ENCODE measurements around the gene CCDC85C. TPM values are rescaled to one million over a fixed set of nuclear protein-coding genes. Genes with fewer than 3 reads are reported as not detected.

CCDC85C gene
- total and polyA plus RNA-seq, 2 experiments from 2014 or later = 4.5 to 24.9 TPM

DNA sequence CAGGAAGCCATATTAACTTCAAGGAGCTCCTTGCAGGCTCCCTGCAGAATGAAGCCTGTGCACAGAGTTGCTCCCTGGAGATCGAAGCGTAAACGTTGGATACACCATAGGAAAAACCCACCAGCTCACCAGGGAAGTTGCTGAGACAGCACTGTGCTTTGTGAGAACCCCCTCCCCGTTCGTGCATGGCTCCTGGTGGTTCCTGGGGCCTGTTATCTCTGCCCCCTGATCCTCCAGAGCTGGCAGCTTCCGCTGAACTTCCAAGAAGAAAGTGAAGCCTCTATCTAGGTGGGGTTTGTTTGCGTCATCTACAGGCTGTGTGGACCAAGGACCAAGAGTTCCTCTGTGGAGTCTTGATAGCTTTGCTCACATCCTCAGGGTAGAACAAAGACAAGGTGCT is 2.4 kb upstream of the CCDC85C start:
- no peak overlapping the region for H2AFZ ChIP-seq
- H3K9me2 ChIP-seq (ENCODE audit: insufficient read depth) = no peaks in the 10 kb centered on the region
- H3K79me2 ChIP-seq (replicated peaks; ENCODE audit: insufficient read depth) = peaks cover 16% of the 10 kb centered on the region
- H3K4me2 ChIP-seq = peak overlapping the region; percentile 98; the same call in 1 of the 2 replicates
- DNase-seq (ENCODE audit: low spot score) (no peak), ATAC-seq (no peak)
- Mint-ChIP-seq H3K27me3 (ENCODE audit: insufficient read depth, low read depth, poor library complexity) (peaks cover 31% of the 10 kb centered on the region), H3K4me1 (peaks cover 20% of the 10 kb centered on the region), H3K4me3 (no peak overlapping the region; the same call in 2 of the 3 replicates), H3K27ac (no peak overlapping the region), H3K36me3 (ENCODE audit: low read depth) (no peaks in the 10 kb centered on the region; the same call in 2 of the 3 replicates), H3K9me3 (no peaks in the 10 kb centered on the region; the same call in 2 of the 3 replicates)
- no peaks in the 10 kb centered on the region for H3K36me3 ChIP-seq (ENCODE audit: insufficient read depth)
- peaks cover 14% of the 10 kb centered on the region for H3K4me1 ChIP-seq (ENCODE audit: insufficient read depth)
- H3F3A ChIP-seq (replicated peaks; ENCODE audit: low read depth) = no peaks in the 10 kb centered on the region
- TF ChIP-seq, protein P1, sequence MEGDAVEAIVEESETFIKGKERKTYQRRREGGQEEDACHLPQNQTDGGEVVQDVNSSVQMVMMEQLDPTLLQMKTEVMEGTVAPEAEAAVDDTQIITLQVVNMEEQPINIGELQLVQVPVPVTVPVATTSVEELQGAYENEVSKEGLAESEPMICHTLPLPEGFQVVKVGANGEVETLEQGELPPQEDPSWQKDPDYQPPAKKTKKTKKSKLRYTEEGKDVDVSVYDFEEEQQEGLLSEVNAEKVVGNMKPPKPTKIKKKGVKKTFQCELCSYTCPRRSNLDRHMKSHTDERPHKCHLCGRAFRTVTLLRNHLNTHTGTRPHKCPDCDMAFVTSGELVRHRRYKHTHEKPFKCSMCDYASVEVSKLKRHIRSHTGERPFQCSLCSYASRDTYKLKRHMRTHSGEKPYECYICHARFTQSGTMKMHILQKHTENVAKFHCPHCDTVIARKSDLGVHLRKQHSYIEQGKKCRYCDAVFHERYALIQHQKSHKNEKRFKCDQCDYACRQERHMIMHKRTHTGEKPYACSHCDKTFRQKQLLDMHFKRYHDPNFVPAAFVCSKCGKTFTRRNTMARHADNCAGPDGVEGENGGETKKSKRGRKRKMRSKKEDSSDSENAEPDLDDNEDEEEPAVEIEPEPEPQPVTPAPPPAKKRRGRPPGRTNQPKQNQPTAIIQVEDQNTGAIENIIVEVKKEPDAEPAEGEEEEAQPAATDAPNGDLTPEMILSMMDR (conservative IDR thresholded peaks at IDR 0.05; ENCODE audit: low read depth in 2 of 2) = no peak
- TF ChIP-seq ZNF114 (CRISPR knock-in tag; IDR thresholded peaks at IDR 0.05) (no peak), STAT1 (IDR thresholded peaks at IDR 0.05; ENCODE audit: unreplicated experiment) (no peak), POLR2AphosphoS5 (IDR thresholded peaks at IDR 0.05; ENCODE audit: low read depth) (no peak), EZH2 (IDR thresholded peaks at IDR 0.05; ENCODE audit: low read depth, unreplicated experiment) (no peak), CREB1 (CRISPR knock-in tag; IDR thresholded peaks at IDR 0.05; ENCODE audit: low read depth) (no peak), EZH2phosphoT487 (IDR thresholded peaks at IDR 0.05; ENCODE audit: unreplicated experiment) (no peak), JUNB (IDR thresholded peaks at IDR 0.05; ENCODE audit: unreplicated experiment) (no peak), NANOG (IDR thresholded peaks at IDR 0.05; ENCODE audit: borderline replicate concordance) (no peak), ZNF331 (CRISPR knock-in tag; IDR thresholded peaks at IDR 0.05; ENCODE audit: low read depth) (no peak)
- TF ChIP-seq, protein P2, sequence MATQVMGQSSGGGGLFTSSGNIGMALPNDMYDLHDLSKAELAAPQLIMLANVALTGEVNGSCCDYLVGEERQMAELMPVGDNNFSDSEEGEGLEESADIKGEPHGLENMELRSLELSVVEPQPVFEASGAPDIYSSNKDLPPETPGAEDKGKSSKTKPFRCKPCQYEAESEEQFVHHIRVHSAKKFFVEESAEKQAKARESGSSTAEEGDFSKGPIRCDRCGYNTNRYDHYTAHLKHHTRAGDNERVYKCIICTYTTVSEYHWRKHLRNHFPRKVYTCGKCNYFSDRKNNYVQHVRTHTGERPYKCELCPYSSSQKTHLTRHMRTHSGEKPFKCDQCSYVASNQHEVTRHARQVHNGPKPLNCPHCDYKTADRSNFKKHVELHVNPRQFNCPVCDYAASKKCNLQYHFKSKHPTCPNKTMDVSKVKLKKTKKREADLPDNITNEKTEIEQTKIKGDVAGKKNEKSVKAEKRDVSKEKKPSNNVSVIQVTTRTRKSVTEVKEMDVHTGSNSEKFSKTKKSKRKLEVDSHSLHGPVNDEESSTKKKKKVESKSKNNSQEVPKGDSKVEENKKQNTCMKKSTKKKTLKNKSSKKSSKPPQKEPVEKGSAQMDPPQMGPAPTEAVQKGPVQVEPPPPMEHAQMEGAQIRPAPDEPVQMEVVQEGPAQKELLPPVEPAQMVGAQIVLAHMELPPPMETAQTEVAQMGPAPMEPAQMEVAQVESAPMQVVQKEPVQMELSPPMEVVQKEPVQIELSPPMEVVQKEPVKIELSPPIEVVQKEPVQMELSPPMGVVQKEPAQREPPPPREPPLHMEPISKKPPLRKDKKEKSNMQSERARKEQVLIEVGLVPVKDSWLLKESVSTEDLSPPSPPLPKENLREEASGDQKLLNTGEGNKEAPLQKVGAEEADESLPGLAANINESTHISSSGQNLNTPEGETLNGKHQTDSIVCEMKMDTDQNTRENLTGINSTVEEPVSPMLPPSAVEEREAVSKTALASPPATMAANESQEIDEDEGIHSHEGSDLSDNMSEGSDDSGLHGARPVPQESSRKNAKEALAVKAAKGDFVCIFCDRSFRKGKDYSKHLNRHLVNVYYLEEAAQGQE (IDR thresholded peaks at IDR 0.05; ENCODE audit: unreplicated experiment) = no peak
- TF ChIP-seq, protein P3, sequence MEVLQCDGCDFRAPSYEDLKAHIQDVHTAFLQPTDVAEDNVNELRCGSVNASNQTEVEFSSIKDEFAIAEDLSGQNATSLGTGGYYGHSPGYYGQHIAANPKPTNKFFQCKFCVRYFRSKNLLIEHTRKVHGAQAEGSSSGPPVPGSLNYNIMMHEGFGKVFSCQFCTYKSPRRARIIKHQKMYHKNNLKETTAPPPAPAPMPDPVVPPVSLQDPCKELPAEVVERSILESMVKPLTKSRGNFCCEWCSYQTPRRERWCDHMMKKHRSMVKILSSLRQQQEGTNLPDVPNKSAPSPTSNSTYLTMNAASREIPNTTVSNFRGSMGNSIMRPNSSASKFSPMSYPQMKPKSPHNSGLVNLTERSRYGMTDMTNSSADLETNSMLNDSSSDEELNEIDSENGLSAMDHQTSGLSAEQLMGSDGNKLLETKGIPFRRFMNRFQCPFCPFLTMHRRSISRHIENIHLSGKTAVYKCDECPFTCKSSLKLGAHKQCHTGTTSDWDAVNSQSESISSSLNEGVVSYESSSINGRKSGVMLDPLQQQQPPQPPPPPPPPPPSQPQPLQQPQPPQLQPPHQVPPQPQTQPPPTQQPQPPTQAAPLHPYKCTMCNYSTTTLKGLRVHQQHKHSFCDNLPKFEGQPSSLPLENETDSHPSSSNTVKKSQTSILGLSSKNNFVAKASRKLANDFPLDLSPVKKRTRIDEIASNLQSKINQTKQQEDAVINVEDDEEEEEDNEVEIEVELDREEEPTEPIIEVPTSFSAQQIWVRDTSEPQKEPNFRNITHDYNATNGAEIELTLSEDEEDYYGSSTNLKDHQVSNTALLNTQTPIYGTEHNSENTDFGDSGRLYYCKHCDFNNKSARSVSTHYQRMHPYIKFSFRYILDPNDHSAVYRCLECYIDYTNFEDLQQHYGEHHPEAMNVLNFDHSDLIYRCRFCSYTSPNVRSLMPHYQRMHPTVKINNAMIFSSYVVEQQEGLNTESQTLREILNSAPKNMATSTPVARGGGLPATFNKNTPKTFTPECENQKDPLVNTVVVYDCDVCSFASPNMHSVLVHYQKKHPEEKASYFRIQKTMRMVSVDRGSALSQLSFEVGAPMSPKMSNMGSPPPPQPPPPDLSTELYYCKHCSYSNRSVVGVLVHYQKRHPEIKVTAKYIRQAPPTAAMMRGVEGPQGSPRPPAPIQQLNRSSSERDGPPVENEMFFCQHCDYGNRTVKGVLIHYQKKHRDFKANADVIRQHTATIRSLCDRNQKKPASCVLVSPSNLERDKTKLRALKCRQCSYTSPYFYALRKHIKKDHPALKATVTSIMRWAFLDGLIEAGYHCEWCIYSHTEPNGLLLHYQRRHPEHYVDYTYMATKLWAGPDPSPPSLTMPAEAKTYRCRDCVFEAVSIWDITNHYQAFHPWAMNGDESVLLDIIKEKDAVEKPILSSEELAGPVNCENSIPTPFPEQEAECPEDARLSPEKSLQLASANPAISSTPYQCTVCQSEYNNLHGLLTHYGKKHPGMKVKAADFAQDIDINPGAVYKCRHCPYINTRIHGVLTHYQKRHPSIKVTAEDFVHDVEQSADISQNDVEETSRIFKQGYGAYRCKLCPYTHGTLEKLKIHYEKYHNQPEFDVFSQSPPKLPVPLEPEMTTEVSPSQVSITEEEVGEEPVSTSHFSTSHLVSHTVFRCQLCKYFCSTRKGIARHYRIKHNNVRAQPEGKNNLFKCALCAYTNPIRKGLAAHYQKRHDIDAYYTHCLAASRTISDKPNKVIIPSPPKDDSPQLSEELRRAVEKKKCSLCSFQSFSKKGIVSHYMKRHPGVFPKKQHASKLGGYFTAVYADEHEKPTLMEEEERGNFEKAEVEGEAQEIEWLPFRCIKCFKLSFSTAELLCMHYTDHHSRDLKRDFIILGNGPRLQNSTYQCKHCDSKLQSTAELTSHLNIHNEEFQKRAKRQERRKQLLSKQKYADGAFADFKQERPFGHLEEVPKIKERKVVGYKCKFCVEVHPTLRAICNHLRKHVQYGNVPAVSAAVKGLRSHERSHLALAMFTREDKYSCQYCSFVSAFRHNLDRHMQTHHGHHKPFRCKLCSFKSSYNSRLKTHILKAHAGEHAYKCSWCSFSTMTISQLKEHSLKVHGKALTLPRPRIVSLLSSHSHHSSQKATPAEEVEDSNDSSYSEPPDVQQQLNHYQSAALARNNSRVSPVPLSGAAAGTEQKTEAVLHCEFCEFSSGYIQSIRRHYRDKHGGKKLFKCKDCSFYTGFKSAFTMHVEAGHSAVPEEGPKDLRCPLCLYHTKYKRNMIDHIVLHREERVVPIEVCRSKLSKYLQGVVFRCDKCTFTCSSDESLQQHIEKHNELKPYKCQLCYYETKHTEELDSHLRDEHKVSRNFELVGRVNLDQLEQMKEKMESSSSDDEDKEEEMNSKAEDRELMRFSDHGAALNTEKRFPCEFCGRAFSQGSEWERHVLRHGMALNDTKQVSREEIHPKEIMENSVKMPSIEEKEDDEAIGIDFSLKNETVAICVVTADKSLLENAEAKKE (CRISPR knock-in tag; IDR thresholded peaks at IDR 0.05) = no peak
- TF ChIP-seq, protein P4, sequence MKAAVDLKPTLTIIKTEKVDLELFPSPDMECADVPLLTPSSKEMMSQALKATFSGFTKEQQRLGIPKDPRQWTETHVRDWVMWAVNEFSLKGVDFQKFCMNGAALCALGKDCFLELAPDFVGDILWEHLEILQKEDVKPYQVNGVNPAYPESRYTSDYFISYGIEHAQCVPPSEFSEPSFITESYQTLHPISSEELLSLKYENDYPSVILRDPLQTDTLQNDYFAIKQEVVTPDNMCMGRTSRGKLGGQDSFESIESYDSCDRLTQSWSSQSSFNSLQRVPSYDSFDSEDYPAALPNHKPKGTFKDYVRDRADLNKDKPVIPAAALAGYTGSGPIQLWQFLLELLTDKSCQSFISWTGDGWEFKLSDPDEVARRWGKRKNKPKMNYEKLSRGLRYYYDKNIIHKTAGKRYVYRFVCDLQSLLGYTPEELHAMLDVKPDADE (IDR thresholded peaks at IDR 0.05) = no peak
- H3K27ac ChIP-seq (ENCODE audit: low read depth) = no peak overlapping the region
- H3K27me3 ChIP-seq (ENCODE audit: insufficient read depth) = peaks cover 44% of the 10 kb centered on the region
- peaks cover 12% of the 10 kb centered on the region; the same call in 1 of the 2 replicates for H4K20me1 ChIP-seq (replicated peaks; ENCODE audit: insufficient read depth)
- H3K4me3 ChIP-seq = no peak overlapping the region
